ENCODE results near the gene ADAT1. TPM values are rescaled to one million over a fixed set of nuclear protein-coding genes. Genes with fewer than 3 reads are reported as not detected.

ADAT1 gene
- total and polyA plus RNA-seq, 2 of the 13 experiments (the other 11 are each of a cell fraction or from before 2014, with no cell fraction given): 18.4 to 40.8 TPM

- TF ChIP-seq STAG1 (CRISPR knock-in tag; IDR thresholded peaks at IDR 0.05) (no peak), PRPF4 (IDR thresholded peaks at IDR 0.05; ENCODE audit: low read depth, low read length, poor library complexity, severe bottlenecking) (no peak), TEF (CRISPR knock-in tag; IDR thresholded peaks at IDR 0.05) (no peak), ZNF605 (CRISPR knock-in tag; IDR thresholded peaks at IDR 0.05) (no peak), NAIF1 (CRISPR knock-in tag; IDR thresholded peaks at IDR 0.05; ENCODE audit: borderline replicate concordance) (no peak), MXD4 (CRISPR knock-in tag; IDR thresholded peaks at IDR 0.05) (no peak; the same call in 1 of the 2 replicates), ZFX (CRISPR knock-in tag; IDR thresholded peaks at IDR 0.05; ENCODE audit: low read depth) (peak; percentile 6; the same call in 1 of the 2 replicates), HIC2 (CRISPR knock-in tag; IDR thresholded peaks at IDR 0.05; ENCODE audit: low read depth) (no peak; the same call in 1 of the 2 replicates), ZNF747 (CRISPR knock-in tag; IDR thresholded peaks at IDR 0.05; ENCODE audit: borderline replicate concordance) (no peak), ONECUT2 (CRISPR knock-in tag; IDR thresholded peaks at IDR 0.05) (0 out of 2 replicates have a peak, but pooled peaks have one; percentile 22), HOXA5 (CRISPR knock-in tag; IDR thresholded peaks at IDR 0.05) (no peak), DBP (CRISPR knock-in tag; IDR thresholded peaks at IDR 0.05; ENCODE audit: not compliant biosample characterization) (no peak), ARNT (IDR thresholded peaks at IDR 0.05) (no peak), ZNF746 (CRISPR knock-in tag; IDR thresholded peaks at IDR 0.05) (no peak), ZNF704 (CRISPR knock-in tag; IDR thresholded peaks at IDR 0.05; ENCODE audit: borderline replicate concordance) (no peak), ZNF749 (CRISPR knock-in tag; IDR thresholded peaks at IDR 0.05; ENCODE audit: borderline replicate concordance) (no peak; the same call in 1 of the 2 replicates), RNF2 (conservative IDR thresholded peaks at IDR 0.05; ENCODE audit: low read depth) (no peak), POGK (CRISPR knock-in tag; conservative IDR thresholded peaks at IDR 0.05) (peak; percentile 45; the same call in 1 of the 2 replicates), ADNP (CRISPR knock-in tag; IDR thresholded peaks at IDR 0.05) (no peak), ZXDC (CRISPR knock-in tag; IDR thresholded peaks at IDR 0.05) (no peak)
These were observed 25.4 kb upstream of the ADAT1 start (continued) for GRCh38 chr16:75648265-75649076.
